G401 (cell line): Measurements from ENCODE around the gene NBAS. TPM values are rescaled to one million over a fixed set of nuclear protein-coding genes. Genes with fewer than 3 reads are reported as not detected.
"Not testable (repeated sequence)": the region's sequence is repeated elsewhere in the genome, so short reads cannot be mapped to it uniquely, and the experiment has no call there.

Experiments
- DNase-seq: peaks from one replicate; pipeline ENCODE4 v3.0.0-alpha.2; 2015; ENCODE audit warnings: low spot score
- in situ Hi-C: cut with HindIII; loops from 2 replicates; pipeline ENCODE4 v1.10.0; 2016; ENCODE audit warnings: low sequenced_read_pairs, mixed read lengths
- total RNA-seq: library from RNA; depleted of rRNA; stranded (reverse); fragments of >200 nt; shearing (Covaris generic); gene quantifications from 2 replicates; pipeline ENCODE4 v1.2.3, GENCODE V29; 2014

The NBAS gene
- total RNA-seq, 1 experiment from 2014 or later: 45.1 TPM

DNA sequence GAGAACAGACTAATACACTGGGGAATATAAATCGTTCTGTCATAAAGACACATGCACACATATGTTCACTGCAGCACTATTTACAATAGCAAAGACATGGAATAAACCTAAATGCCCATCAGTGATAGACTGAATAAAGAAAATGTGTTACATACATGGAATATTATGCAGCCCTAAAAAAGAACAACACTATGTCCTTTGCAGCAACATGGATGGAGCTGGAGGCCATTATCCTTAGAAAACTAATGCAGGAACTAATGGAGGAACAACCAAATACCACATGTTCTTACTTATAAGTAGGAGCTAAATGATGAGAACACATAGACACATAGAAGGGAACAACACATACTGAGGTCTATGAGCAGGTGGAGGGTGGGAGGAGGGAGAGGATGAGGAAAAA is 61.9 kb downstream of the NBAS start:
- in situ Hi-C loops: not testable (repeated sequence)

GRCh38 chr2:15498554-15498953 is 62.6 kb downstream of the NBAS start:
- DNase-seq: no peak
- in situ Hi-C loops: no loop called here

More for the DNA sequence above, 61.9 kb downstream of the NBAS start:
- not testable (repeated sequence) for DNase-seq

DNA sequence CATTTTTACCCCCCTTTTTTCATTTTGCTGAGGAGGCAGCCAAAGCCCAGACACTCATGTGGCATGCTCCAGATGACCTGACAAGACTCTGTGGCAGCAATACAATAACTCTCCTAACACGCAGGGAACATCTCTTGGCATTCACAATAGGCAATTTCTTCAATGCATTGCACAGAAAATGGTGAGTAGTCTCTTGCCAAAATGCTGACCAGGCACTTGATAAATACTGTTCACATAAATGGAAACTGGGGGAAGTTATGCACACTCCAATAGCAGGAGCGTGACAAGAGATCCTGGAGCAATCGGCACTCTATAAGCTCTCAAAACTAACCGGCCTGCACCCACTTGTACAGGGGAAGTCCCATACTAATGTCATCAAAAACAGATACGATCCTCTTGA is 66.3 kb downstream of the NBAS start:
- in situ Hi-C loops: no loop called here
- DNase-seq: peak; percentile 22

DNA sequence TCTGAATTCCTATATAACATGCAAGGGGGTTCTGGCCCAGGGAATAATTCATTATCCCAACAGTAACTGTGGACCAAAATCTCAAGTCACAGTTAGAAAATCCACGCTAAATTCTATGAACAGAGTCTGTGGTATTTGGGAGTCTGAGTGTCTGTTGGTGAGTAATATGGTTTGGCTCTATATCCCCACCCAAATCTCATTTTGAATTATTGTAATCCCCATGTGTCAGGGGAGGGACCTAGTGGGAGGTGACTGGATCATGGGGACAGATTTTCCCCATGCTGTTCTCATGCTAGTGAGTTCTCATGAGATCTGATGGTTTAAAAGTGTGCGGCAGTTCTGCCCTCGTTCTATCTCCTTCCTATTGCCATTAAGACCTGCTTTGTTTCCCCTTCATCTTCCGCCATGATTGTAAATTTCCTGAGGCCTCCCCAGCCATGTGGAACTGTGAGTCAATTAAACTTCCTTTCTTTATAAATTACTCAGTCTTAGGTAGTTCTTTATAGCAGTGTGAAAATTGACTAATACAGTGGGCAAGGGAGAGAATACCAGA is 68.3 kb downstream of the NBAS start:
- in situ Hi-C loops: no loop called here
- no peak for DNase-seq

- in situ Hi-C loops: no loop called here
- DNase-seq: no peak
Observed at GRCh38 chr2:15486770-15487169, 74.4 kb downstream of the NBAS start.

DNA sequence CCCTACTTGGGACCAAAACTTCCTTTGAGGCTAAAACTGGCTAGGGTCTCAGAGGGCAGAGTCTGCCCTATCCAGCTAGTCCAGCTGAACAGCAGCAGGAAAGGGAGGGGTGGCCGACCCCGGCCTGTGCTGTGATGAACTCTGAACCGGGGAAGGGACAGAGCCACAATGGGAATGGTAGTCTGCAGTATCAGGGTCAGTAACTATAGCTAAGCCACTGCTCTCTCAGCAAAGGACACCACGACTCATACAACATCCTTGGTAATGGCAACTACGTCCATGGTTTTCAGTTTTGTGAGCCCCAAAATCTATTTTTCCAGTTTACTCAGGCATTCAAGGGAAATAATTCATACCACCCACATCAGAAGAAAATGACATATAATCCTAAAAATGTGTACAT is 75.2 kb downstream of the NBAS start:
- in situ Hi-C loops: no loop called here
- no peak for DNase-seq

DNA sequence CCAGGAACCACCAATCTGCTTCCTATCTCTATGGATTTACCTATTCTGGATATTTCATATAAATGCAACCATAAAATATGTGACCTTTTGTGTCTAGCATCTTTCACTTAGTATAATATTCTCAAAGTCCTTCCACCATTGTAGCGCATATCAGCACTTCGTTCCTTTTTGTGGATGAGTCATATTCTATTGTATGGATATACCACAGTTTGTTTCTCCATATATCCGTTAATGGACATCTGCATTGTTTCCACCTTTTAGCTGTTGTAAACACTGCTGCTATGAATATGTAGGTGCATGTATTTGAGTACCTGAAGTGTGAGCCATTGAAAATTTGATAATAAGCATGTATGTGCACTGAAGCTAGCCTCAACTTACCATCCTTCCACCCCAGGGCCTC is 80.1 kb downstream of the NBAS start:
- in situ Hi-C loops: no loop called here
- no peak for DNase-seq

DNA sequence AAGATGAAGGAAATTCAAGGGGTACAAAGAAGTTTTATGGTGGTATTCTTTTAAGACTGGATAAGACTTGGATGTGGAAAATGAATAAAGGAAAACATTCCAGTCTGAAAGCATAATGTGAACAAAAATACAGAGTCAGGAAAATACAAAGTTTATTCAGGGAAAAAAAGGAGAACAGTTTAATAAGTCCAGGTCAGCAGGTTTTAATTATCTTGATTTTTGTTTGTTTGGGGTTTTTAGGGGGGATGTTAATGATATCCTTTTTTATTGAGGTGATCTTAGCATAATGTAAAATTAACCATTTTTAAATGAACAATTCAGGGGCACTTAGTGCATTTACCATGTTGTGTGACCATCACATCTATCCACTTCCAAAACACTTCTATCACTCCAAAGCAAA is 80.6 kb downstream of the NBAS start:
- in situ Hi-C loops: no loop called here
- no peak for DNase-seq

- in situ Hi-C loops: no loop called here
- no peak for DNase-seq
Observed at GRCh38 chr2:15472876-15473275, 88.3 kb downstream of the NBAS start.

DNA sequence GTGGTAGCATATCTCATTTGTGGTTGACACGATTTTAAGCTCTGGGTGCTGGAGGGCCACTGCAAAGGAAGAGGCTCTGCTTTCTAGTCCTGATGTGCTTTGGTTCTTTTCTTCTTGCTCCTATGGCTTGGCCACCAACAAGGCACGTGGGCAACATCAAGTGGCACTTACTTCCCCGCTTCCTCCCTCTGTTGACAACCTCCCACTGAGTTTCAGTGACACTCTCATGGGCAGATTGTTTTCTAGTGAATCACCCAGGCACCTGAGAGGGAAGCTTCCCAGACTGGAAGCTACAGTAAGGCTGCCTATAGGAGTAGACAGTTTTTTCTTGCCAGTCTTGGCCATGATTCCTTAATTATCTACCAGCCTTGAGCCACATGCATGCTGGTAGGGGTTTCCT is 89.0 kb downstream of the NBAS start:
- in situ Hi-C loops: no loop called here
- no peak for DNase-seq

GRCh38 chr2:15471606-15472005 is 89.5 kb downstream of the NBAS start:
- in situ Hi-C loops: no loop called here

GRCh38 chr2:15460112-15460620 is 101.0 kb downstream of the NBAS start:
- in situ Hi-C loops: no loop called here
- no peak for DNase-seq

More at GRCh38 chr2:15471606-15472005, 89.5 kb downstream of the NBAS start:
- DNase-seq: no peak

GRCh38 chr2:15458277-15458676 is 102.9 kb downstream of the NBAS start:
- no peak for DNase-seq
- in situ Hi-C loops: no loop called here

DNA sequence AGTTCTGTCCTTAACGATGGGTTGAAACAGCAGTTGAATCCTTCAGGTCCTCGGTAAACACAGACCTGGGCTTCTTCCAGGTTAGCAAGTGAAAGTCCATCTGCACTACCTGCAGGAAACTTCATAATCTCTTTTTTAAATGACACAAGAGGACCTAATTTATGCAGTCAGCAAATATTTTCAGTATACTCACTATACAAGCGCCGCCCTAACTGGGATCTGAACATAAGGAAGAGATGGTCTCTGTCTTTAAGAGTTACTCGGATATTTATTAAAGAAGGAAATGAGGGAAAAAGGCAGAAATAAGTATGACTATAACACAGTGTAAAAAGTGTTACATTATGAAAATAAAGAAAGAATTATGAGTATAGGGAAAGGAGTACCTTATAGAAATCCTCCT is 103.3 kb downstream of the NBAS start:
- DNase-seq: peak; percentile 7
- in situ Hi-C loops: no loop called here

GRCh38 chr2:15456352-15456751 is 104.8 kb downstream of the NBAS start:
- in situ Hi-C loops: no loop called here
- DNase-seq: no peak

GRCh38 chr2:15450808-15451207 is 110.3 kb downstream of the NBAS start:
- in situ Hi-C loops: no loop called here
- DNase-seq: no peak

DNA sequence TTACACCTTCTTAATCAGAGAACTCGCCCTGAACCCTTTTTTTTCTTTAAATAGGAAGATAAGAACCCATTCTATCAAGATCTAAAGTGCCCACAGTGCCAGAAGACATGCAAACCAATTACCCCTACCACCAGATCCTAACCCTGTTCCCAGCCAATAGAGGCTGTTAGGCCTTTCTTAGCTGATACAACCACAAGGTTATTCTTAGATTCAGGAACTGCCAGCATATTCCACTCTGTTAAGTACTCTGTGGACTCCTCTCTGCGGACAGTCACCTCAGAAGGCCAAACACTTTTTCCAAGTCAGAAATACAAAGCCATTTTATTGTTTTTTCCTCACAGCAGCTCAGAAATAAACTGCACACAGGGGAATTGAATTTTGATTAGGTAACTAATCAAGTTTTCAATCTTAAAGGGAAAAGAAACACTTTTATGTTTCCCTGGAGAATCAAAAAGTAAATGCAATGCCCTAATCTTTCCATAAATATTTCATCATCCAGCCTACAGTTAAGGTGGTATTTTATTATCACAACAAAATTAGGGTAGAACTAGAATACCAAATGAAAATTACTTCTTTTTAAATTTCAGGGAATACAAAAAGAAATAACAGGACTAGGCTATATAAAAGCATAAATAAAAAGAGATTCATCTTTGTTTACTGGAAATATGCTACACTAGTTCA is 111.4 kb downstream of the NBAS start:
- in situ Hi-C loops: no loop called here
- DNase-seq: no peak

- no peak for DNase-seq
- in situ Hi-C loops: no loop called here
Observed at GRCh38 chr2:15448250-15448839, 112.8 kb downstream of the NBAS start.

- no peak for DNase-seq
- in situ Hi-C loops: no loop called here
Observed at GRCh38 chr2:15447381-15447780, 113.8 kb downstream of the NBAS start.

DNA sequence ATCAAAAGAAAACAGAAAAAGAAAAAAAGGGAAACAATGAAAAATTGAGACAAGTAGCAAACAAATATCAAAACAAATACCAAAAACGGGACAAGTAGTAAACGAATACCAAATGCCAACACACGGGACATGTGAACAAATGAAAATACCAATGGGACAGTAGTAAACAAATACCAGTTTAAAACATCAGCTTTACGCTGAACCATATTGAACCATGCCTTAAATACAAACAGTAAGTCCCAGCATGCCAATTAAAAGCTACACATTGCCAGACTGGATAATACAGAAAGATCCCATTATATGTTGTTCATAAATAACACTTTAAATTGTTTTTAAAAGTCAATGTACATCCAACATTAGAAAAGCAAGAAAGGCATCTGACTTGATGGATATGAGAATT is 114.2 kb downstream of the NBAS start:
- in situ Hi-C loops: no loop called here
- DNase-seq: no peak
